Stimulated activated CD4-positive, alpha-beta T cell treated with anti-CD3 and anti-CD28 coated beads, Interleukin-4, amount 100 ng/mL, for 1 hour (primary cell): Measurements from ENCODE around the gene PDLIM7.

Experiments used
- DNase-seq: peaks from one replicate; pipeline ENCODE4 v3.0.0-alpha.2; 2020

PDLIM7 gene

DNA sequence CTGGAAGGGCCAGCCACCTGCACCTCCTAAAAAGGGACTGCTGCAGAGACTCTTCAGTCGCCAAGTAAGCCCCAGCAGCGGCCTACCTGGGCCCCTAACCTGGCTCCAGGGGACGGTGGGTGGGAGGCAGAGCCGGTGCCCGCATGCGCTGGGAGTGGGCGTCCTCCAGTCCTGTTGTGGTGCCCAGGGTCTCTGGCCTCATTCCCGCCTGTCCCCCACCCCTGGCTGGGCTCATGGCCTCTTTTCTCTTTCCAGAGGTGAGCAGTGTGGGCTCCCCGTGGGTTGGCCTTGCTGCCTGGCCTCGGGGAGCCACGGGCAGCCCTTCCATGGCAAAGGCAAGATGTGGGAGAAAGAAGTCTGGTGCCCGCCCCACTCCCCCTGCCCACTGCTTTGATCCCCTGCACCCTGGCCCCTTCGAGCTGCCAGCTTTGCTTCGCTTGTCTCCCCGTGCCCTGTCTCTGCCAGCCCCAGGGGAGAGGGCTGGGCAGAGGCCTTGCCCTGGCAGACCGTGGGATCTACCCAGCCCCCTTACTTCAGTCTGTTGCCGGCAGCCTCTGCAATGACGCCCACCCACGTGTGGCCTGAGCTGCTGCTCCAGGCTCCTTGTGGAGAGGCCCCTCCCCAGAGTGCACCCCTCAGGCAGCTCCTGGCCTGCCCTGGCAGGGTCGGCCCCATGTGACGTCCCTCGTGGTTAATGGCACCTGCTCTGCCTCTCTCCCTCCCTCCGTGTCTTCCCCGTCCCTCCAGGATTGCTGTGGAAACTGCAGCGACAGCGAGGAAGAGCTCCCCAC lies 56.2 kb downstream of the PDLIM7 start:
- no peak for DNase-seq

DNA sequence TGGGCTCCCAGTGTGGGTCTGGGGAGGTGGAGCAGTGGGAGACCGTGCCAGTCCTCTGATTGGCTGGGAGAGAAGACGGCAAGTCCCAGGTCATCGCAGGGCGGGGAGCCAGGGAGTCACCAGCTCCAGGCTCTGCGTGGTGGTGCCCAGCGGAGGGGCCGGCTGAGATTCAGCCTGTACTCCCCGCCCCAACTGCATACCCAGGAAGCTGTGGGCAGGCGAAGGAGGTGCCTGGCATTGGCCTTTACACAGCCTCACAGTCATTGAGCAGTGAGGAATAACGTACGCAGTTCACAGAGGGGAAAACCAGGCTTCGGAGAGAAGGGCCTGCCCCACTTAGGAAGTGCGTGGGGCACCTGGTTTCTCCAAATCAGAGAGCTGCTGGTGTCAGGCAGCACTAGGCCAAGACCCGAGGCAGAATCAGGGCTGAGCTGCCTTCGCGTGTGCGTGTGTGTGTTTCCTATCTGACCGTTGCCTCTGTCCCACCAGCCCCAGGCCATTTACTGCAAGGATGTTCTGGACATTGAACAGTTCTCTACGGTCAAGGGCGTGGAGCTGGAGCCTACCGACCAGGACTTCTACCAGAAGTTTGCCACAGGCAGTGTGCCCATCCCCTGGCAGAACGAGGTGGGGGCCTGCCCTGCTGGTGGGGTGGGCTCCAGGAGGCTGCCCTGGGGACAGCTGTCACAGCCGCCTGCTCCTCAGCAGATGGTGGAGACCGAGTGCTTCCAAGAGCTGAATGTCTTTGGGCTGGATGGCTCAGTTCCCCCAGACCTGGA lies 57.0 kb downstream of the PDLIM7 start:
- peak; percentile 55 for DNase-seq

DNA sequence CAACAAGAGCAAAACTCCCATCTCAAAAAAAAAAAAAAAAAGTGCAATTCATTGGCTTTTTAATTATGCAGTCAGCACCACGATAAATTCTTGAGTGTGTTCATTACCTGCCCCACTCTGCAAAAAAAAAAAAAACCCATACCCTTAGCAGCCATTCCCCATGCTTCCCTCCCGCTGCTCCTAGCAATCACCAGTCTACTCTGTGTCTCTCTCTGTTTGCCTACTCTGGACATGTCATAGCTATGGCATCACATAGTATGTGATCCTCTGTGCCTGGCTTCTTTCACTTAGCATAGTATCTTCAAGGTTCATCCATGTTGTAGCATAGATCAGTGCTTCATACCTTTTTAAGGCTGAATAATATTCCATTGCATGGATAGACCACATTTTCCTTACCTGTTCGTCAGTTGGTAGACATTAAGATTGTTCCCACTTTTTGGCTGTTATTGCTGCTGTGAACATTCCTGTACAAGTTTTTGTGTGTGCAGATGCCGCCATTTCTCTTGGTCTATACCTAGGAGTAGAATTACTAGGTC lies 57.8 kb downstream of the PDLIM7 start:
- no peak for DNase-seq

DNA sequence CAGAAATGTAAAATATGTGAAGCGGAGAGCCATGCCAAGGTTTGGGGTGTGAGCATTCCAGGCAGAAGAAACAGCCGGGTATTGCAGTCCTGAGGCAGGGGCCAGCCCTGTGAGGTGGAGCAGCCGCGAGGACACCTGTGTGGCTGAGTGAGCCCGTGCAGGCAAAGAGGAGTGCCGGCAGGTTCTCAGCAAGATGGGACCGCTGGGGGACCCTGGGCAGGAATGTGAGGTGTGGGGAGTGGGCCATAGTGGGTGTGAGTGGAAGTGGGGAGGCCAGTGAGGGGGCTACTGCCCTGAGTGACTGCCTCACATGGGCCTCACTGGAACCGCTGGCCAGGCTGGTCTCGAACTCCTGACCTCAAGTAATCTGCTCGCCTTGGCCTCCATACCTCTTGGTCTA lies 58.9 kb downstream of the PDLIM7 start:
- no peak for DNase-seq

DNA sequence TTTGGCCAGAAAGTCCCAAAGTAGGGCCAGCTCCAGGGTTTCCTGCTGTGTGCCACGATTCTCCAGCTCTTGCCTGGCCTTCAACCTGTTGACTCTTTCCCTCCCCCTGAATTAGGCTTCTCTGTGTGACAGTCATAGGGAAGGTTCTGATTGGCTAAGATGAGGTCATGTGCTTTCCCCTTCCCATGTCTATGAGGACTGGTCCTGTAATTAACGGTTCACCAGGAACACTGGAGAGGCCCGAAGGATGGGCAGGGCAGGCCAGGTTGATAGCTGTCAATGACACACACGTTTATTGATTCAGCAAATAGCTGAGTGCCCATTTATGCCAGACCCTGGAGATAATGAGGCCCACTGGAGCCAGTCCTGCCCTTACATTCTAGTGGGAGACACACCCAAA lies 59.8 kb downstream of the PDLIM7 start:
- no peak for DNase-seq

DNA sequence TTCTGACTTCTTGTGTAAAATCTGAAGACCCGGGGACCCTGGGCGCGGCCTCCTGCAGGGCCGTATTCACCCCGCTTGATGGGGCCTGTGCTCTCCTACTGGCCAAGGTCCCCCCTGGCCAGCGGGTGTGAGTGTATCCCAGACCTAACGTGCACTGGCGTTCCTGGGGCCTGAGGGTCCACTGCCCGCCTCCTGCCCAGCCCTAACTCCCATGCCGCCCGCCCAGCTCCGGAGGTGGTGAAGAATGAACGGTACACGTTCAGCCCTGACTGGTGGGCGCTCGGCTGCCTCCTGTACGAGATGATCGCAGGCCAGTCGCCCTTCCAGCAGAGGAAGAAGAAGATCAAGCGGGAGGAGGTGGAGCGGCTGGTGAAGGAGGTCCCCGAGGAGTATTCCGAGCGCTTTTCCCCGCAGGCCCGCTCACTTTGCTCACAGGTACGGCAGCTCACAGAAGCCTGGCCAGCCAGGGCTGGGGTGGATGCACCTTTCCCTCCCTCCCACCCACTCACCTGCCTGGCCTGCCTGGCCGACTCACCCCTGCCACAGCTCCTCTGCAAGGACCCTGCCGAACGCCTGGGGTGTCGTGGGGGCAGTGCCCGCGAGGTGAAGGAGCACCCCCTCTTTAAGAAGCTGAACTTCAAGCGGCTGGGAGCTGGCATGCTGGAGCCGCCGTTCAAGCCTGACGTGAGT lies 61.4 kb downstream of the PDLIM7 start:
- peak; percentile 2 for DNase-seq

DNA sequence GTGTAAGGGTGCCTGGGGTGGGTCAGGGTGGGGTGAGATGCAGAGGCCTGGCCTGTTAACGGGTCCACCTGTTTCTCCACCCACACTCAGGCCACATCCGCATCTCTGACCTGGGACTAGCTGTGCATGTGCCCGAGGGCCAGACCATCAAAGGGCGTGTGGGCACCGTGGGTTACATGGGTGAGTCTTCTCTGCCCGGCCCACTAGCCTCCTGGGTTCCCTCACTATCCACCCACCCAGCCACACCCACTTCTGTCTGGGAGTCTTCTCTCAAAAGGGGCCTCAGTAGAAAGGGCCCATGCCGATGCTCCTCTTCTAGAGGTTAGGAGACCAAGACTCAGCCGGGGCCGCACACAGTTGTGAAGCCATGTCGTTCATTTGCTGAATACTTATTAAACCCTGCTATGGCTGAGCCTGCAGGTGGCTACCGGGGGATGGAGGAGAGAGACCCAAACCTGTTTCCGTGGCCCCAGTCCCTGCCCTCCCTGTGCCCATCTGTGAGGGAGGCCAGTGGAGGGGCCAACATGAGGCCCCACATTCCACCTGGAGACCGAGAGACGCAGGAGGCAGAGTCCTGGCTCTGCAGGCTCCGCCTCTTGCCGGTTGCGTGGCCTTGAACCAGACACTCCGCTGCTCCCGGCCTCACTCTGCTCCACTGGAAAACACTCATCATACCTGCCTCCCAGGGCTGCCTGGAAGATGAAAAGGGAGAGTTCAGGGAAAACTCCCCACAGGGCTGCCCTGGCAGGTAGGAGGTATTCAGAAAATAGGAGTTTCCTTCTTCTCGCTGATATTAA lies 62.3 kb downstream of the PDLIM7 start:
- no peak for DNase-seq

DNA sequence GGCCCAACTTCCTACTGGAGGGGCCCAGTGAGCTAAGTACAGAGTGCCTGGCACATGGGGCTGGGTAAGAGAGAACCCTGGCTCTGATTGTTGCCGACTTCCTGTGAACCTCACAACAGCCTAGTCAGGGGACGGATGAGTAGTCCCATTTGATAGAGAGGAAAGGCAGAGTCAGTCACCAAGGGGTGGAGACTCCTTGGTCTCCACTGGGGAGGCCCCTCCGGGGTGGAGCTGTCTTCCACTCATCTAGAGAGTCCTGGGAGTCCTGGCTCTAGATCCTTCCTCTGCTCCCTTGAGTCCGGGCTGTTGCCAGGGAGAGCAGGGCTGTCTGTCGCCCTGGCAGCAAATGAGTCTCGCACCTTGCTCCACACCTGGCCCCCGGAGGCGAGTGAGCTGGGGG lies 63.0 kb downstream of the PDLIM7 start:
- peak; percentile 58 for DNase-seq

DNA sequence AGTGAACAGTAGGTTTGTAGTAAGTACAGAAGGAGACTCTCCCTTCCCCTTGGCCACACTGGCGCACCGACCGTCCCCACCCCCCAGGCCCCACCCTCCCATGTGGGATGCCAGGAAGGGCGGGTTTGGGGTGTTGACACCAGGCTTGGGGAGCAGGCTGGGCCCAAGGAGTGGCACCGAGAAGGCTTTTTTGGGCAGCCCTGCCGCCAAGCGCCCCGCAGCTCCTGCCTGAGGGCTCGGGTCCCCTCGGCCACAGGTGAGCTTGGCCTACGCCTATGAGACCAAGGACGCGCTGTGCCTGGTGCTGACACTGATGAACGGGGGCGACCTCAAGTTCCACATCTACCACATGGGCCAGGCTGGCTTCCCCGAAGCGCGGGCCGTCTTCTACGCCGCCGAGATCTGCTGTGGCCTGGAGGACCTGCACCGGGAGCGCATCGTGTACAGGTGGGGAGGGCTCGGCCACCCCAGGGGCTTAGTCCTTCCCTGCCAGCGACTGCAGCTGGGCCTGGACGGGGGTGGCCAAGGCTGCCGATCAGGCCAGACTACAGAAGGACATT lies 63.7 kb downstream of the PDLIM7 start:
- peak; percentile 3 for DNase-seq
